Measurements from ENCODE around the gene SPDYE17.
"Not testable (repeated sequence)": the region's sequence is repeated elsewhere in the genome, so short reads cannot be mapped to it uniquely, and the experiment has no call there.

DNA sequence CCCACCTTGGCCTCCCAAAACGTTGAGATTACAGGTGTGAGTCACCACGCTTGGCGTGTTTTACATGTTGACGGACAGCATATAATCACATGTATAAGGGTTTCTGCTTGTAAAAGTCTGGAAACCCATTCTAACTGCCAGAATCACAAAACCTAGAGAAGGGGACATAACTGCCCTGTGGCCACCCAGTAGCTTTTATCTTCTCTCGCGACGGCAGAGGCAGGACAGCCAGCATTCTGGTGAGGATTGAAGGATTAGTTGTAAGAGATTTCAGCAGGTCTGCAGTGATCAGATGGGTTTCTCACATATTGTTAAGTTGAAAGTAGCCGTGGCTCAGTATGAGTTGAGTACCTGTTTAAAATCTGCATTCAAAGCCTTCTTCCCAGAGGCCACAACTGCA lies 59.8 kb downstream of the SPDYE17 start:
- not testable (repeated sequence) for TF ChIP-seq EZH2 (IDR thresholded peaks at IDR 0.05); POLR2AphosphoS5 (IDR thresholded peaks at IDR 0.05; ENCODE audit: borderline replicate concordance, low read depth, low read length)
